K562 (cell line): Measurements from ENCODE around the gene CNOT4. TPM values are rescaled to one million over a fixed set of nuclear protein-coding genes. Genes with fewer than 3 reads are reported as not detected.

Experiments
- CREM ChIP-seq: IDR thresholded peaks from 2 replicates; pipeline ENCODE4 v1.6.1; 2014; ENCODE audit warnings: antibody characterized with exemption, low read depth
- HSF4 ChIP-seq: fragments of 250-450 bp; sonication (Bioruptor Pico); IDR thresholded peaks from 2 replicates; pipeline ENCODE4 v2.1.2; 2022; ENCODE audit warnings: mild to moderate bottlenecking, moderate library complexity, borderline replicate concordance
- POLR3A ChIP-seq: IDR thresholded peaks from 2 replicates; pipeline ENCODE4 v1.6.1; 2011; ENCODE audit warnings: borderline replicate concordance, mild to moderate bottlenecking, moderate library complexity; ENCODE audit not compliant: insufficient read length, insufficient read depth; ENCODE audit errors: extremely low read depth
- TFAP4 ChIP-seq: sonication (generic); formaldehyde crosslinking; IDR thresholded peaks from 2 replicates; pipeline ENCODE4 v1.8.0; 2022; ENCODE audit warnings: missing genetic modification reagents, mild to moderate bottlenecking, moderate library complexity, borderline replicate concordance
- XRCC5 ChIP-seq: fragments of 200-400 bp; formaldehyde crosslinking; IDR thresholded peaks from 2 replicates; pipeline ENCODE4 v1.6.1; 2017; ENCODE audit warnings: low read depth, mild to moderate bottlenecking, low read length
- ZNF165 ChIP-seq: fragments of 250-450 bp; sonication (Bioruptor Pico); IDR thresholded peaks from 2 replicates; pipeline ENCODE4 v1.4.0; 2020; ENCODE audit warnings: borderline replicate concordance
- ZNF512 ChIP-seq: IDR thresholded peaks from 2 replicates; pipeline ENCODE4 v1.6.1; 2016; ENCODE audit warnings: missing genetic modification characterization, missing compliant biosample characterization
- polyA plus RNA-seq, 8 experiments: library from polyadenylated mRNA; depleted of rRNA in 4 of 8; stranded (reverse) in 5 of 8; unstranded in 3 of 8; fragments of >200 nt; fragmentation: Nextera tagmentation in 2 of 8; fragmentation: Illumina TruSeq in 1 of 8; extraction: Ambion mirVana in 2 of 8; extraction: Trizol in 1 of 8; gene quantifications; 2 replicates each; pipeline versions ENCODE4 v1.2.1 to v1.2.3, GENCODE V29; 2011 to 2014; ENCODE audit warnings: inconsistent platforms in 1 of 8, missing spikeins in 1 of 8
- total RNA-seq, 7 experiments: library from RNA; depleted of rRNA in 6 of 7; stranded (reverse); fragments of >200 nt in 6 of 7; fragmentation: Illumina TruSeq in 2 of 7; extraction: Trizol in 2 of 7; gene quantifications; 2 replicates each; pipeline versions ENCODE4 v1.2.1 to v1.2.3, GENCODE V29; 2011 to 2021; ENCODE audit warnings: low replicate concordance in 1 of 7
- TF ChIP-seq, protein P1 (sequence below): IDR thresholded peaks from 2 replicates; pipeline ENCODE4 v1.6.1; 2012; ENCODE audit warnings: low read depth, low read length, improper control_type of control experiment, borderline replicate concordance
- TF ChIP-seq, protein P2 (sequence below): fragments of 450-650 bp; IDR thresholded peaks from 2 replicates; pipeline ENCODE4 v1.6.1; 2017; ENCODE audit warnings: mild to moderate bottlenecking, moderate library complexity
- TF ChIP-seq, protein P3 (sequence below): fragments of 250-450 bp; sonication (Bioruptor Pico); IDR thresholded peaks from 2 replicates; pipeline ENCODE4 v1.4.0; 2020; ENCODE audit warnings: mild to moderate bottlenecking, moderate library complexity
- TF ChIP-seq, protein P4 (sequence below): fragments of 450-650 bp; IDR thresholded peaks from 2 replicates; pipeline ENCODE4 v1.6.1; 2016; ENCODE audit warnings: mild to moderate bottlenecking

Gene CNOT4
- total and polyA plus RNA-seq, 9 of the 15 experiments (the other 6 are each of a cell fraction or from before 2014, with no cell fraction given): 8.6 to 24.1 (median 15.4) TPM

DNA sequence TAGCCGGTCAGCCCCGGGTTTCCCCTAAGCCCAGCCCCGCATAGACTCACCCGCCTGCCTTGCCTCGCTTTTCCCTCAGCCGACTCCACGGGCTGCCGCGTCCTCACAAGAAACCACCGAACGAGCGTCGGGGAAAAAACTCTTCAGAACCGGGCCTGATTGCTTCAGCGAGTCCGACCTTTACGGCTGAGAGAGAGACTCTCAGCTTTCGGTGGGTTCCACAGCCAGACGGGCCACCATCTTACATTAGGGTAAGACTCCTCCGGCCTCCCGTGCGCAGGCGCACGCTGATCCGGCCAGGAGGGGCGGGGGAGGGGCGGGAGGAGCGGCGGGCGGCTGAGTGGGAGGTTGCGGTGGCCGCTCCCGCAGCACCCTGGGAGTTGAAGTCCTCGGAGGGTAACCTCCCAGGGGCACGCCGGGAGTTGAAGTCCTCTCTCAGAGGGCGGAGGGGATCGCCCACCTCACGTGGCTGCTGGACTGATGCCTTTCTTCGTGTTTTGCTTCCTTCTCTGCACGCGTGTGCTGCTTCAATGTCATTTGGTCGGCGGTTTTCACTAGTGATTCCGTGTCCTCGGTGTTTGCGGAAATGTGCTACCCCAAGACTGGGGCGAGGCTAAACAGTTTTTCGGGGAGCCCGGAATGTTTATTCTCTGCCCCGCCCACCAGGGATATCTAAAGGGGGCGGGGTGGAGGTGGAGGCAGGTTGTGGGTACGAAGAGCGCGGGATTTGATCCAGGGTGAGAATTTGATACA, at the start of gene CNOT4 (continued):
- TF ChIP-seq POLR3A: no peak
- TF ChIP-seq XRCC5: peak; percentile 92
- TF ChIP-seq CREM: peak; percentile 71
- TF ChIP-seq, protein P1, sequence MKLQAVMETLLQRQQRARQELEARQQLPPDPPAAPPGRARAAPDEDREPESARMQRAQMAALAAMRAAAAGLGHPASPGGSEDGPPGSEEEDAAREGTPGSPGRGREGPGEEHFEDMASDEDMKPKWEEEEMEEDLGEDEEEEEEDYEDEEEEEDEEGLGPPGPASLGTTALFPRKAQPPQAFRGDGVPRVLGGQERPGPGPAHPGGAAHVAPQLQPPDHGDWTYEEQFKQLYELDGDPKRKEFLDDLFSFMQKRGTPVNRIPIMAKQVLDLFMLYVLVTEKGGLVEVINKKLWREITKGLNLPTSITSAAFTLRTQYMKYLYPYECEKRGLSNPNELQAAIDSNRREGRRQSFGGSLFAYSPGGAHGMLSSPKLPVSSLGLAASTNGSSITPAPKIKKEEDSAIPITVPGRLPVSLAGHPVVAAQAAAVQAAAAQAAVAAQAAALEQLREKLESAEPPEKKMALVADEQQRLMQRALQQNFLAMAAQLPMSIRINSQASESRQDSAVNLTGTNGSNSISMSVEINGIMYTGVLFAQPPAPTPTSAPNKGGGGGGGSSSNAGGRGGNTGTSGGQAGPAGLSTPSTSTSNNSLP: peak; percentile 30; the same call in 1 of the 2 replicates
- TF ChIP-seq, protein P2, sequence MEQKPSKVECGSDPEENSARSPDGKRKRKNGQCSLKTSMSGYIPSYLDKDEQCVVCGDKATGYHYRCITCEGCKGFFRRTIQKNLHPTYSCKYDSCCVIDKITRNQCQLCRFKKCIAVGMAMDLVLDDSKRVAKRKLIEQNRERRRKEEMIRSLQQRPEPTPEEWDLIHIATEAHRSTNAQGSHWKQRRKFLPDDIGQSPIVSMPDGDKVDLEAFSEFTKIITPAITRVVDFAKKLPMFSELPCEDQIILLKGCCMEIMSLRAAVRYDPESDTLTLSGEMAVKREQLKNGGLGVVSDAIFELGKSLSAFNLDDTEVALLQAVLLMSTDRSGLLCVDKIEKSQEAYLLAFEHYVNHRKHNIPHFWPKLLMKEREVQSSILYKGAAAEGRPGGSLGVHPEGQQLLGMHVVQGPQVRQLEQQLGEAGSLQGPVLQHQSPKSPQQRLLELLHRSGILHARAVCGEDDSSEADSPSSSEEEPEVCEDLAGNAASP: no peak
- TF ChIP-seq, protein P3, sequence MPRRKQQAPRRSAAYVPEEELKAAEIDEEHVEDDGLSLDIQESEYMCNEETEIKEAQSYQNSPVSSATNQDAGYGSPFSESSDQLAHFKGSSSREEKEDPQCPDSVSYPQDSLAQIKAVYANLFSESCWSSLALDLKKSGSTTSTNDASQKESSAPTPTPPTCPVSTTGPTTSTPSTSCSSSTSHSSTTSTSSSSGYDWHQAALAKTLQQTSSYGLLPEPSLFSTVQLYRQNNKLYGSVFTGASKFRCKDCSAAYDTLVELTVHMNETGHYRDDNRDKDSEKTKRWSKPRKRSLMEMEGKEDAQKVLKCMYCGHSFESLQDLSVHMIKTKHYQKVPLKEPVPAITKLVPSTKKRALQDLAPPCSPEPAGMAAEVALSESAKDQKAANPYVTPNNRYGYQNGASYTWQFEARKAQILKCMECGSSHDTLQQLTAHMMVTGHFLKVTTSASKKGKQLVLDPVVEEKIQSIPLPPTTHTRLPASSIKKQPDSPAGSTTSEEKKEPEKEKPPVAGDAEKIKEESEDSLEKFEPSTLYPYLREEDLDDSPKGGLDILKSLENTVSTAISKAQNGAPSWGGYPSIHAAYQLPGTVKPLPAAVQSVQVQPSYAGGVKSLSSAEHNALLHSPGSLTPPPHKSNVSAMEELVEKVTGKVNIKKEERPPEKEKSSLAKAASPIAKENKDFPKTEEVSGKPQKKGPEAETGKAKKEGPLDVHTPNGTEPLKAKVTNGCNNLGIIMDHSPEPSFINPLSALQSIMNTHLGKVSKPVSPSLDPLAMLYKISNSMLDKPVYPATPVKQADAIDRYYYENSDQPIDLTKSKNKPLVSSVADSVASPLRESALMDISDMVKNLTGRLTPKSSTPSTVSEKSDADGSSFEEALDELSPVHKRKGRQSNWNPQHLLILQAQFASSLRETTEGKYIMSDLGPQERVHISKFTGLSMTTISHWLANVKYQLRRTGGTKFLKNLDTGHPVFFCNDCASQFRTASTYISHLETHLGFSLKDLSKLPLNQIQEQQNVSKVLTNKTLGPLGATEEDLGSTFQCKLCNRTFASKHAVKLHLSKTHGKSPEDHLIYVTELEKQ: peak; percentile 51; the same call in 1 of the 2 replicates
- TF ChIP-seq ZNF165: 0 out of 2 replicates have a peak, but pooled peaks have one; percentile 50
- TF ChIP-seq, protein P4, sequence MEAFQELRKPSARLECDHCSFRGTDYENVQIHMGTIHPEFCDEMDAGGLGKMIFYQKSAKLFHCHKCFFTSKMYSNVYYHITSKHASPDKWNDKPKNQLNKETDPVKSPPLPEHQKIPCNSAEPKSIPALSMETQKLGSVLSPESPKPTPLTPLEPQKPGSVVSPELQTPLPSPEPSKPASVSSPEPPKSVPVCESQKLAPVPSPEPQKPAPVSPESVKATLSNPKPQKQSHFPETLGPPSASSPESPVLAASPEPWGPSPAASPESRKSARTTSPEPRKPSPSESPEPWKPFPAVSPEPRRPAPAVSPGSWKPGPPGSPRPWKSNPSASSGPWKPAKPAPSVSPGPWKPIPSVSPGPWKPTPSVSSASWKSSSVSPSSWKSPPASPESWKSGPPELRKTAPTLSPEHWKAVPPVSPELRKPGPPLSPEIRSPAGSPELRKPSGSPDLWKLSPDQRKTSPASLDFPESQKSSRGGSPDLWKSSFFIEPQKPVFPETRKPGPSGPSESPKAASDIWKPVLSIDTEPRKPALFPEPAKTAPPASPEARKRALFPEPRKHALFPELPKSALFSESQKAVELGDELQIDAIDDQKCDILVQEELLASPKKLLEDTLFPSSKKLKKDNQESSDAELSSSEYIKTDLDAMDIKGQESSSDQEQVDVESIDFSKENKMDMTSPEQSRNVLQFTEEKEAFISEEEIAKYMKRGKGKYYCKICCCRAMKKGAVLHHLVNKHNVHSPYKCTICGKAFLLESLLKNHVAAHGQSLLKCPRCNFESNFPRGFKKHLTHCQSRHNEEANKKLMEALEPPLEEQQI: 0 out of 2 replicates have a peak, but pooled peaks have one; percentile 18
- peak; percentile 90 for TF ChIP-seq TFAP4
- no peak for TF ChIP-seq HSF4 (CRISPR knock-in tag)
- TF ChIP-seq ZNF512 (tag): no peak
